SK-N-SH (cell line): ENCODE data around the gene SOCS3.

Source experiments
- EZH2phosphoT487 ChIP-seq: fragments of 200-600 bp; sonication (generic); IDR thresholded peaks from 2 replicates; pipeline ENCODE4 v1.6.1; 2017; ENCODE audit warnings: low read depth, mixed run types, mild to moderate bottlenecking, antibody characterized with exemption, moderate library complexity, borderline replicate concordance
- NRF1 ChIP-seq: IDR thresholded peaks from 2 replicates; pipeline ENCODE4 v1.6.1; 2012; ENCODE audit warnings: low read depth, mild to moderate bottlenecking, low read length
- POLR2AphosphoS5 ChIP-seq: IDR thresholded peaks from 2 replicates; pipeline ENCODE4 v1.6.1; 2012; ENCODE audit warnings: low read depth, low read length
- SIN3A ChIP-seq: IDR thresholded peaks from 2 replicates; pipeline ENCODE4 v1.6.1; 2012; ENCODE audit warnings: low read depth, mild to moderate bottlenecking, low read length, moderate library complexity, borderline replicate concordance
- TF ChIP-seq, protein P1 (sequence below): fragments of 200-600 bp; sonication (generic); IDR thresholded peaks from 2 replicates; pipeline ENCODE4 v1.6.1; 2017; ENCODE audit warnings: antibody characterized with exemption, mild to moderate bottlenecking, moderate library complexity
- TF ChIP-seq, protein P2 (sequence below): IDR thresholded peaks from 2 replicates; pipeline ENCODE4 v1.6.1; 2012; ENCODE audit warnings: mild to moderate bottlenecking, low read depth, low read length, moderate library complexity
- TF ChIP-seq, protein P3 (sequence below): IDR thresholded peaks from 2 replicates; pipeline ENCODE4 v1.4.0; 2012; ENCODE audit warnings: low read depth, borderline replicate concordance

GRCh38 chr17:78338486-78339259 is 21.2 kb downstream of the SOCS3 start:
- TF ChIP-seq, protein P1, sequence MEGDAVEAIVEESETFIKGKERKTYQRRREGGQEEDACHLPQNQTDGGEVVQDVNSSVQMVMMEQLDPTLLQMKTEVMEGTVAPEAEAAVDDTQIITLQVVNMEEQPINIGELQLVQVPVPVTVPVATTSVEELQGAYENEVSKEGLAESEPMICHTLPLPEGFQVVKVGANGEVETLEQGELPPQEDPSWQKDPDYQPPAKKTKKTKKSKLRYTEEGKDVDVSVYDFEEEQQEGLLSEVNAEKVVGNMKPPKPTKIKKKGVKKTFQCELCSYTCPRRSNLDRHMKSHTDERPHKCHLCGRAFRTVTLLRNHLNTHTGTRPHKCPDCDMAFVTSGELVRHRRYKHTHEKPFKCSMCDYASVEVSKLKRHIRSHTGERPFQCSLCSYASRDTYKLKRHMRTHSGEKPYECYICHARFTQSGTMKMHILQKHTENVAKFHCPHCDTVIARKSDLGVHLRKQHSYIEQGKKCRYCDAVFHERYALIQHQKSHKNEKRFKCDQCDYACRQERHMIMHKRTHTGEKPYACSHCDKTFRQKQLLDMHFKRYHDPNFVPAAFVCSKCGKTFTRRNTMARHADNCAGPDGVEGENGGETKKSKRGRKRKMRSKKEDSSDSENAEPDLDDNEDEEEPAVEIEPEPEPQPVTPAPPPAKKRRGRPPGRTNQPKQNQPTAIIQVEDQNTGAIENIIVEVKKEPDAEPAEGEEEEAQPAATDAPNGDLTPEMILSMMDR: no peak
- no peak for TF ChIP-seq SIN3A
- TF ChIP-seq NRF1: no peak
- TF ChIP-seq, protein P2, sequence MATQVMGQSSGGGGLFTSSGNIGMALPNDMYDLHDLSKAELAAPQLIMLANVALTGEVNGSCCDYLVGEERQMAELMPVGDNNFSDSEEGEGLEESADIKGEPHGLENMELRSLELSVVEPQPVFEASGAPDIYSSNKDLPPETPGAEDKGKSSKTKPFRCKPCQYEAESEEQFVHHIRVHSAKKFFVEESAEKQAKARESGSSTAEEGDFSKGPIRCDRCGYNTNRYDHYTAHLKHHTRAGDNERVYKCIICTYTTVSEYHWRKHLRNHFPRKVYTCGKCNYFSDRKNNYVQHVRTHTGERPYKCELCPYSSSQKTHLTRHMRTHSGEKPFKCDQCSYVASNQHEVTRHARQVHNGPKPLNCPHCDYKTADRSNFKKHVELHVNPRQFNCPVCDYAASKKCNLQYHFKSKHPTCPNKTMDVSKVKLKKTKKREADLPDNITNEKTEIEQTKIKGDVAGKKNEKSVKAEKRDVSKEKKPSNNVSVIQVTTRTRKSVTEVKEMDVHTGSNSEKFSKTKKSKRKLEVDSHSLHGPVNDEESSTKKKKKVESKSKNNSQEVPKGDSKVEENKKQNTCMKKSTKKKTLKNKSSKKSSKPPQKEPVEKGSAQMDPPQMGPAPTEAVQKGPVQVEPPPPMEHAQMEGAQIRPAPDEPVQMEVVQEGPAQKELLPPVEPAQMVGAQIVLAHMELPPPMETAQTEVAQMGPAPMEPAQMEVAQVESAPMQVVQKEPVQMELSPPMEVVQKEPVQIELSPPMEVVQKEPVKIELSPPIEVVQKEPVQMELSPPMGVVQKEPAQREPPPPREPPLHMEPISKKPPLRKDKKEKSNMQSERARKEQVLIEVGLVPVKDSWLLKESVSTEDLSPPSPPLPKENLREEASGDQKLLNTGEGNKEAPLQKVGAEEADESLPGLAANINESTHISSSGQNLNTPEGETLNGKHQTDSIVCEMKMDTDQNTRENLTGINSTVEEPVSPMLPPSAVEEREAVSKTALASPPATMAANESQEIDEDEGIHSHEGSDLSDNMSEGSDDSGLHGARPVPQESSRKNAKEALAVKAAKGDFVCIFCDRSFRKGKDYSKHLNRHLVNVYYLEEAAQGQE: no peak
- TF ChIP-seq POLR2AphosphoS5: no peak
- TF ChIP-seq EZH2phosphoT487: no peak
- TF ChIP-seq, protein P3, sequence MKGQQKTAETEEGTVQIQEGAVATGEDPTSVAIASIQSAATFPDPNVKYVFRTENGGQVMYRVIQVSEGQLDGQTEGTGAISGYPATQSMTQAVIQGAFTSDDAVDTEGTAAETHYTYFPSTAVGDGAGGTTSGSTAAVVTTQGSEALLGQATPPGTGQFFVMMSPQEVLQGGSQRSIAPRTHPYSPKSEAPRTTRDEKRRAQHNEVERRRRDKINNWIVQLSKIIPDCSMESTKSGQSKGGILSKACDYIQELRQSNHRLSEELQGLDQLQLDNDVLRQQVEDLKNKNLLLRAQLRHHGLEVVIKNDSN: no peak
